GM18502 (cell line): ENCODE data around the gene CAPN15.
A peak's percentile ranks its signal among the peaks of the same experiment; 100 is the strongest.
"Not testable (repeated sequence)": the region's sequence is repeated elsewhere in the genome, so short reads cannot be mapped to it uniquely, and the experiment has no call there.

Experiments used
- ATAC-seq: cut with Tn5 transposase; IDR thresholded peaks from one replicate; pipeline ENCODE4 v1.9.1; 2021; ENCODE audit warnings: mild to moderate bottlenecking; ENCODE audit not compliant: unreplicated experiment, poor library complexity

The CAPN15 gene

DNA sequence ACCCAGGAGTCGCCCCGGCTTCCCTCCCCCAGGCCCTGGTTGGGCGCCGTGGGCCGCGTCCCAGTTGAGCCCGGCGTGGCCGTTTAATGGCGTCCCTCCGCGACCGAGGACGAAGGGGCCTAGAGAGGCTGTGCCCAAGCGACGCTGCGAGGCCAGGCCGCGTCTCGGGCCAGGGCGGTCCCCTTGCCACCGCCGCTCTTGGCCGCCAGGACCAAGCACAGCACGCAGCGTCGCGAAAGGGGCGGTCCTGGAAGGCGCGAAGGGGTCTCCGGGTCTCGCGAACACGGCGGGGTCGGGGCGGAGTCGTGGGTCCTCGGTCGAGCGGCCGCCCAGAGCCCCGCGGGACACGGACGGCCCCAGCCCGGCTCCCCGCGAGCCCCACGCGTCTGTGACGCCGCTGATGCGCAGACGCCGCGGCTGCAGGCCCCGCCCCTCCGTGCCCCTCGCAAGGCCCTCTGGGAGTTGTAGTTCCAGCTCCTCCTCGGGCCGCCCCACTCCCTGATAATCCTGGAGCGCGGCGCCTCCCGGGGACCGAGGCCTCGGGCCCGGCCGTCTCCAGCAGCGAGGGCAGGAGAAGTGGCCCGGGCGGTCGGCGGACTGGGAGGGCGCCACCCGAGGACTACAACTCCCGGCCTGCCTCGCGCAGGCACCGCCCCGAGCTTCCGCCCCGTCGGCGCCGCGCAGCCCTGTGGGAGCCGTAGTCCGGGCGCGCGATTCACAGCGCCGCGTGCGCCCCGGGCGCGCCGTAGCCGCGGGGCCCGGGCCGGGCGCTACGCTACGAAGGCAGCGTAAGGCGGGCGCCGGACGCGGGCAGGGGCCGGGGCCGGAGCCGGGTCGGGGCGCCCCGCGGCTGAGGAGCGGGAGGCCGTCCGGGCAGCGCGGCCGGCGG lies at the start of gene CAPN15:
Gene CAPN15 (plus strand): TSS at position 698 of the 889 bp plus-strand sequence. CDS start 19,127 bp downstream, outside the sequence.
- peak; percentile 70 for ATAC-seq

DNA sequence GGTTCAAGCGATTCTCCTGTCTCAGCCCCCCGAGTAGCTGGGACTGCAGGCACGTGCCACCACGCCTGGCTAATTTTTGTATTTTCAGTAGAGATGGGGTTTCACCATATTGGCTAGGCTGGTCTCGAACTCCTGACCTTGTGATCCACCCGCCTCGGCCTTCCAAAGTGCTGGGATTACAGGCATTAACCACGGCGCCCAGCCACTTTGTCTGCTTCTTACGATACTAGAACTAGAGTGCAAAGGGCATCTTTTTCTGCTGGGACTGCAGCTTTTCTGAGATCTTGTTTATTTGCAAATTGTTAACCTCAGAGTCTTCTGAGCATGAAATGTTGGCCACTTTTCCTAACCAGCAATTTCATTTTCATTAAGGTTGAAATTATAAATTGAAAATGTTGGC lies 49.2 kb upstream of the CAPN15 start:
- ATAC-seq: not testable (repeated sequence)

DNA sequence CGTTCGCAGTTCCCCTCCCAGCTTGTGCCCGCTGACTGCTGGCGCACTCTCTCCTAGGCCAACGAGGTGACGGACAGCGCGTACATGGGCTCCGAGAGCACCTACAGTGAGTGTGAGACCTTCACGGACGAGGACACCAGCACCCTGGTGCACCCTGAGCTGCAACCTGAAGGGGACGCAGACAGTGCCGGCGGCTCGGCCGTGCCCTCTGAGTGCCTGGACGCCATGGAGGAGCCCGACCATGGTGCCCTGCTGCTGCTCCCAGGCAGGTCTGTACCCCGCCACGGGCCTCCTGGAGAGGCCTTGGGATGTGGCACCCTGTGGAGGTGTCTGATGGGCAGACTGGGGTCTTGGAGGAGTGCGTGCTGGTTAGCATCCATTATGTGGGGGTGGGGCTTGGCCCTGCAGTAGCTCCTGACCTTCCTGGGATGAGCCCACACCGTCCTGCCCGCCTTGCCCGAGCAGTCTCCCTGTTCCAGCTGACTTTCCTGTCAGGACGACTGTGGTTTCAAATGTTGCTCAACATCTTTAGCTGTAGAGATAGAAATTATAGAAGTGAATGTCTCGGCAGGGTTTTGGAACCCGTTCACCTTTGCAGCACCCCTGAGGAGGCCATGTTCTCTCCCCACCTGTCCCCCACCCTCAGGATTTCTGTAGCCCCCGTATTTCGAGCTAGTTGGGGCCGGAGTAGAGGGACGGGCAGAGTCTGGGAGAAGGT lies 44.9 kb upstream of the CAPN15 start:
- ATAC-seq: no peak

DNA sequence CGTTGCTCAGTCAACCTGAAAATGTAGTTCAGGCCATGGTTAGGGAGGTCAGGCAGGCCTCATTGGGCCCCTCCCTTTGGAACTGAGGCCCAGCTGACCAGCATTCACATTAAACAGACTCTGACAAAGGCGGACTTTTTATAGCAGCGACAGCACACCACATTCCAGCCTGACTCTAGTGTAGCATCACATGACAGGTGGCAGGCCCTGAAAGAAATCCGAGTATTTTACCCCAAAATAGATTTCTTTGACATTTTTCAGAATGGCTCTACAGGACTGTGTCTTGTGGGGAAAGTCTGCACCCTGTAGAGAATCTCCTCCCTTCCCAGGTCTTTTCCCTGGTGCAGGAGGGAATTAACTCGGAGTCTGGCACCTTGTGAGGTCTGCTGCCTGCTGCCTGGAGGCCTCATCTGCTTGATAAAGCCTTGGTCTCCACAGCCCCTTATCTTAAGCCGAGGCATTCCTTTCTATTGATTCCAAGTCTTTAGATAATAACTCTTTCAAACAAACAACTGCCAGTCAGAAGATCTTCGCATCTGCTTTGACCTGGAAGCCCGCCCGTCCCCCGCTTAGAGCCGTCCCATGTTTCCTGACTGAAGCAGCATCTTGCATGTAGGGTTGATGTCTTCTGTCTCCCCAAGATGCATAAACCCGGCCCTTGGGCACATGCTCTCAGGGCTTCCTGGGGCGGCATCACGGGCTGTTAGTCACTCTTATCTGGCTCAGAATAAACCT lies 44.0 kb upstream of the CAPN15 start:
- no peak for ATAC-seq

DNA sequence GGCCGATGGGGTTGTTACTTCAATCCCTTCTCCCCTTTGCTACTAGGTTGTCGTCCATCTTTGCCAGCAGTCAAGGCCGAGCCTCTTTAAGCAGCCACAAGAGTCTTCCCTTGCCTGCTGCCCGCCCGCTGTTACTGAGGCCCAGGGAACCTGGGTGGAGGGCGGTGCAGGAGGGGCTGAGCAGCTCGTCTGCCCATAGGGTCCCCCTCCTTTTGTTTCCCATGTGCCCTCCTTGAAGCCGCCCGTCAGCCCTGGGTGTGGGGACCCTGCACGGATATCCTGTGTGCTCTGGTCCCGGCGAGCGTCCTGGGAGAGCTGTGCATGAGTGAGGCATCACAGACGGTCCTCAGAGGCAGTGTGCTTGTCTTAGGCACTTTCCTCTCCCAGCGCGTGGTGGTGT lies 37.9 kb upstream of the CAPN15 start:
- no peak for ATAC-seq

DNA sequence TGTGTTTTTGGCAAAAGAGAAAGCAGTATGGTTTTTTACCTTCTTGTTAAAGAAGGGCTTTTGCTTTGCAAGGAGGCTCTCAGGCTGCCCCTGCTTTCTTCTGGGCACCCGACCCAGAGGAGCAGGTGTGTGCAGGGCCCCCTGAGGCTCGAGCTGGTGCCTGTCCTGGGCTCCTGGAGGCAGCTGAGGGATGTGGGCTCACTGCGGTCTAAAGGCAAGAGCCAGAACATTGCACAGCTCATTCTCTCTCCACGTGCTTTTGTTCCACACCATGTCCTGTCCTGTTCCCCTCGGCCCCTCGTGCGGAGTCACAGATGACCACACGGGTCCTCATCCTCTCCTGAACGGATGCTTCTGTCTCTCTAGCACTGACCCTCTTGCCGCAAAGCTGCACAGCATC lies 36.7 kb upstream of the CAPN15 start:
- no peak for ATAC-seq

DNA sequence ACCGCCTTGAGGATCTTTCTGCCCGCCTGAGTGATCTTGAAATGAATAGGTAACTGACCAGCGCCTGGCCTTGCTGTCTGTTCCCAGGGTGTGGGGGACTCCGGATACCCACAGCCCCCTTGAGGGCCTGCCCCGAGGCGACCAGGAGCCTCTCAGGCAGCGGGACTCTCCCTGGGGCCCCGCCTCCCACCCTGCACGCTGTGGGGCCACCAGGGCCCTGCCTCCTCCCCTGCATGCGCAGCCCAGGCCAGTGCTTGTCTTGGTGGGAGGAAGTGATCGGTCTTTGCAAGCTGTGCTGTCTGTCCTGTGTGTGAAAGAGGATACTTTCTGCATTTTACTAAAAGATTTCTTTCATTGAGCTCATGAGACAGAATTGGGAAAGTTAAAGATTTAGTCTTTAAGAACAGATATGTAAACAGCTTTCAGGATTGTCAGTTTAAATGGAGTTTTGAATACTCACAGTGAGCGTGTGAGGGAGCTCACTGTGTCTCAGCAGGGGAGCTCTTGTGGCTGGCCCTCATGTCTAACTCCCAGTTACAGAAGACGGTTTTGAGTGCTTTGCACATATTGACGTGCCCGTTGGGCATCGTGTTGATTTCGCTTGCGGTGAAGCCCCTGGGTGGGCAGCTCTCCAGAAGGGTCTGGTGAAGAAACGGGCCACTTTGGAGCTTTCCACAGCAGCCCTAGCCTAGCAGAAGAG lies 36.1 kb upstream of the CAPN15 start:
- no peak for ATAC-seq

DNA sequence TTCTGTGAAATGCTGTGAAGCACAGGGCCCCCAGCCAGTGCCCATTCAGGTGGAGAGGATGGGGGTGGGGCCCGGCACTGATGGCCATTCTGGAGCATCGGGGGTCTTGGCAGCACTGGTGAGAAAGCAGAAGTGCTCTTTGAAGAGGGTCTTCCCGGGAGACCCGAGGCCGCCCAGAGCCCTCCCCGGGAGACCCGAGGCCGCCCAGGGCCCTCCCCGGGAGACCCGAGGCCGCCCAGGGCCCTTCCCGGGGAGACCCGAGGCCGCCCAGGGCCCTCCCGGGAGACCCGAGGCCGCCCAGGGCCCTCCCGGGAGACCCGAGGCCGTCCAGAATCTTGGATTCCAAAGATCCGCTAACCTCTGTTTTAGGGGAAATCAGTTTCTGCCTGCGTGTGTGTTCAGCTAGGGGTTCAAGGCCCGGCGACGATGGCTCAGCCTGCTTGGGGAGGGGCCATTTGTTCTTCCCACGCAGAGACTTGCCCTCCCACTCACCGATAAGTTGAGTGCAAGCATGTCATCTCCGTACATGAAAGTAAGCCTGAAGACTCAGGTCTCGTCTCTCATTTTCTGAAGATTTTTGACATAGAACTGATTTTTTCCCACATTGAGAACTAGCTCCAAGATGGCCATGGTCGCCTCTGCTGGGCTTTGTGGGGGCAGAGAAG lies 35.2 kb upstream of the CAPN15 start:
- ATAC-seq: no peak

DNA sequence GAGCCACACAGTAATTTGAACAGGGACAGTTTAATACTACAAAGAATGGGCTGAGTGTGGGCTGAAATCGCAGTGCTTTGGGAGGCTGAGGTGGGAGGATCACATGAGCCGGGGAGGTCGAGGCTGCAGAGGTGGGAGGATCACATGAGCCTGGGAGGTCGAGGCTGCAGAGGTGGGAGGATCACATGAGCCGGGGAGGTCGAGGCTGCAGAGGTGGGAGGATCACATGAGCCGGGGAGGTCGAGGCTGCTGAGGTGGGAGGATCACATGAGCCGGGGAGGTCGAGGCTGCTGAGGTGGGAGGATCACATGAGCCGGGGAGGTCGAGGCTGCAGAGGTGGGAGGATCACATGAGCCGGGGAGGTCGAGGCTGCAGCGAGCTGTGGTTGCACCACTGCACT lies 32.8 kb upstream of the CAPN15 start:
- ATAC-seq: not testable (repeated sequence)

DNA sequence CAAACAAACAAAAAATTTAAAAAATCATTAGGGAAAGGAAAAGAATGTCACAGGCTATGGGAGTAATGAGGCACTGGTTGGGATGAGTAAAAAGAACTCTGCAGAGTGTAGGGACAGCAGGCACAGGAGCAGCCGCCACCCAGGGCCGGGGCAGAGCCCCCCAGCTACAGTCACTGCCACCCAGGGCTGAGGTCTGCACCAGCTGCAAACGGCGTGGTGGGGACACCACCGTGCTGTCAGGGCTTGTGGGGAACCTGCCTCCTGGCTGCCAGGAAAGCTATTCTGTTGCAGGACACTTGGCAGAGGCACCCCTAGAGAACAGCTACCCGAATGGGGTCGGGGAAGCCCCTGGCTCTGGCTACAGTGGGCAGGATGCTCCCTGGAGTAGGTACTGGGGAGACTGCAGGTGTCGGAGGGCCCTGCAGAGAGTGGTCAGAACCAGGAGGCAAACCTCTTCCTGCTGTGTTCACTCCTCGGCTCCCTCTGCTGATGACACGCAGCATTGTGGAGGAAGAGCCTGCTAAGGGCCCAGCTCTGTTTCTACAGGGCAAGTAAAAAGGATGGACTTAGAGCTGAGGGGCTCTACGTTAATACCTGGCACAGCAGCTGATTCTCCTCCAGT lies 32.3 kb upstream of the CAPN15 start:
- ATAC-seq: no peak

DNA sequence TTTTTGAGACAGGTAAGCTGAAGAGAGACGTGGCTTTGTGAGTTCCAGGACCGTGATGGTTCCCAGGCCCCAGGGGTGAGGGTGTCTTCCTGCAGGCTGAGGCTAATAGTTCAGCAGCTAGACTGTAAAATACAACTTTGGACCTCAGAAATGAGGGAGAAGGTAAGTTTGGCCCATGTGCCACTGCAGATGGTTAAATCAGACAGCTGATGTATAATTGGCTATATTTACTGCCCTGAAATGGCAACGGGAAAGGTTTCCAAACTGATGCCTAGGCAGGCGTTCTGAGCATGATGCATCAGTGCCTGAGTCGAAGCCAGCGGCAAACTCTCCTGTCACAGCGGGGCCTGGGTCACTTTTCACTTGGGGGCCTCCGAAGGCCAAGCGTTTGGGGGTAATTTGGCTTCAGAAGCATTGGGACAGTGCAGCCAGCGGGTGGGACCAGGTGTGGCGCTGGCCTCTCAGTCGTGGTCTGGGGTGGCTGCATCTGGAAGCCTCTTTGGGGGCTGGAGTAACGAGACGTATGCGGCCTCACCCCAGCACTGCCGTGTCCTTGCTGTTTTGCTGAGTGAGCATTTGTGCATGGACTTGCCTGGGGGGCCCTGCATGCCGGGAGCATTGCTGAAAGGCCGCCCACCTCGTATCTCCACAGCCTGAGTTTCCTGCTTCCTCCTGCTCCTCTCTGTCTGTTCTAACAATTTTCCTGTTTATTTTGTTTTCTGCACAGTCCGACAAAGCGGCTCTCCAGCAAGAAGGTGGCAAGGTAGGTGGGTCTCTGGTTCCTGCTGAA lies 31.2 kb upstream of the CAPN15 start:
- ATAC-seq: no peak

DNA sequence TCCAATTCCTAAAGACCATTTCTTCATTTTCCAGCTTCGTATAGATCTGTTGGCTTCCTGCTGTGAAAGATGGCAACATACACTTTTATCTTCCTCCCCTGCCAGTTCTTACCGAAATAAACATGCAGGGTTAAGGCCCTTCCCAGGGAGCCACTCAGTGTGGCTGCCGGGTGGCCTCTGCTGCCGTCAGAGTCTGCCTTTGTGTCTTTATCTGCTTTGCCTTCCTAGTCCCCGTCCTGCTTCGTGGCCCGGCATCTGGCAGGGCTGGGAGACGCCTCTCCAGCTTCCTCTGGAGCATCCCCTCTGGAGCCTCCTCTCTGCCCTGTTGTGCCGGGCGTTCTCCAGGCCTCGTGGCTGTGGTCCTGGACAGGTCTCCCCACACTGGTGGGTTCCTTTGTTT lies 30.3 kb upstream of the CAPN15 start:
- no peak for ATAC-seq

DNA sequence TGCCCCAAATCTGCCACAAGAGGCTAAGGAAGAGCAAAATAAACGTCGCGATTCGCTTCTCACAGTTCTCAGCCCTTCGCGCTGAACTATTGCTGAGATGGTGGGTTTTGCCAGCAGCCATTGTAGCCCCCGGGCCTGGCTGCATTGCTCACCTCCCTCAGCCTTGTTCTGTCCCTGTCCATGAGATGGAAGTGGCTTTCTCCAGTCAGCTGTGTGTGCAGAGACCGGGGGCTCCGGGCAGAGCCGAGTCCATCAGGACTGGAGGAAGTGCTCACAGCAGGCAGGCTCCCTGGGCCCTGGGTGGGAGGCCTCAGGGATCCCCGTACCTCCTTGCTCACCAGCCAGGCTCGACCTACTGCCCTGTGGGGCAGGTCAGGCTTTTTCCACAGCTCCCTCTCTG lies 27.6 kb upstream of the CAPN15 start:
- ATAC-seq: no peak

DNA sequence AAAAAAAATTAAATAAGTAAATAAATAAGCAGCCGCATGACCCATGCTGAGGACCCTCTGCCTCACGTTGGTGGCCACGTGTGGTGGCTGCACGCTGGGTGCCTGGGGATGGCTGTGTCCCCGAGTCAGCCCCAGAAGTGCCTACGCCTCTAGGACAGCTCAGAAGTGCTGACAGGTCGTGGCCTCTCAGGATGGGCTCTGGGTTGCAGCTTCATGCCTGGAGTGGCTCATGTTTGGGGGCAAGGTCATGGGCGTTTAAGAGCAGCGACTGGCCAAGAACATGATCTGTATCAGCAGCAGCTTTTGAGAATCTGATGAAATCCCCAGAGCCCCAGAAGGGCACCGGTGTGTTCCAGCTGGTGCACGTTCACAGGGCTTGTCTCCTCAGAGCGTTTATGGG lies 26.8 kb upstream of the CAPN15 start:
- no peak for ATAC-seq

DNA sequence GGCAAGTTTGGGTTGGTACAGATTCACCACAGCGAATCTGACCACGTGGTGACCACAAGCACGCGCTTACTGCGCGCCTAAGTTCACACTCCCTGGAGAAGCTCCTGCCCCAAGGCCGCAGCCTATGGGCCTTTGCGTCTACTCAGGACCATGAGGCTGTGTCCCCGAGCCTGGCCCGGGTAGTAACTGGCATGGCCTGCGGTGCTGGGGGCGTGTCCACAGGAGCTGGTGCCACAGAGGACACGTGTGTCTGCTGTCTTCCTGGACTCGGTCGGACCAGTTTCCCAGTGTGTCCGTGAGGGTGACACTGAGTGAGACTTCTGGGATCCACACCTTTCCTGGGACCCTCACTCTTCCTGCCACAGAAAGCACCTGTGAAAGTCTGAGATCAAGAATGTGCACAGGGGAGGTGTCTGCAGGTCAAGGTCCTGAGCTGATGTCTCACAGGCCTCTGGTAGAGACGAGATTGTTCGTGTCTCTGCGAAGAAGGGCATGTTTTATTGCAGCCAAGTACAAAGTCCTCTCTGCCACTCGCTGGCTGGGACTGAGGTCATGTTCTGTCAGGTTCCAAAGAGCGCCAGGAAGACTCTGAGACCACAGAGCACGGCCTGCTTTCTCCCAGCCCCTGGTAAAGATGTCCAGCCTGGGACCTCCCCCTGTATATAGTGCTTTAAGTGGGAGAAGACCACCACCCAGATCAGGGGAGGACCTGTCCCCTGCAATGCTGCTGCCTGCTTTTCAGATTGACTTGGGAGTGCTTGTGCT lies 25.2 kb upstream of the CAPN15 start:
- ATAC-seq: no peak

DNA sequence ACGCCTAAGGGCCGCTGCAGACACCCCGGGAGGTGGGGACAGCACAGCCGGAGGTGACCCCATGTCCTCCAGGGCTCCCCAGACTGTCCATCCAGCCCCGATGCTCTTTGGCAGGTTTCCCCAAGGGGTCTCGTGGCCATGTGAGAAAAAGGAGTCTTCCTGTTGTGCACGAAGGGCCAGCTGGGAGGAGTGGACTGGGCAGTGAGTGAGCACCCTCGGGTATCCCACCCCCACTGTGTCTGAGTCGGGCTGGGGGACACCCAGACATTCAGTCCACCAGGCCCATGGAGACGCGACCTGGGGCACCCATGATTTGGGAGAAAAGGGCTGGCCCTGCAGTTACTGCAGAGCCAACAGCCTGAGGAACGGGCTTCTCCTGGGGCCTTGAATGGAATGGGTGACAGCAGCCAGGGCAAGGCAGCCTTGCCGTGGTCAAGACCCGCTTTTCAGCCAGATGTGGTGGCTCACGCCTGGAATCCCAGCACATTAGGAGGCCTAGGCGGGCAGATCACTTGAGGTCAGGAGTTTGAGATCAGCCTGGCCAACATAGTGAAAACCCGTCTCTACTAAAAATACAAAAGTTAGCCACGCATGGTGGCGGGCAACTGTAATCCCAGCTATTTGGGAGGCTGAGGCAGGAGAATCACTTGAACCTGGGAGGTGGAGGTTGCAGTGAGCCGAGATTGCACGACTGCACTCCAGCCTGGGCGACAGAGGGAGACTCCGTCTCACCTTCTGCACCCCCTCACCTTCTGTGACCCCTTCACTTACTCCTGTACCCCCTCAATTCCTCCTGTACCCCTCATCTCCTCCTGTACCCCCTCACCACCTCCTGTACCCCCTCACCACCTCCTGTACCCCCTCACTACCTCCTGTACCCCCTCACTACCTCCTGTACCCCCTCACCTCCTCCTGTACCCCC lies 24.1 kb upstream of the CAPN15 start:
- no peak for ATAC-seq
